IPS DF 6.9 (cell line): ENCODE results near the gene PLOD3.

Experiments used
- DNase-seq: peaks from one replicate; pipeline ENCODE4 v3.0.0-alpha.2; 2013; ENCODE audit warnings: low read depth, low spot score
- H3K27ac ChIP-seq: one replicate; pipeline ENCODE4 v1.5.1; 2013; ENCODE audit warnings: low read length, control low read depth
- H3K27me3 ChIP-seq: 2 replicates; pipeline ENCODE4 v1.6.1; 2013; ENCODE audit warnings: mild to moderate bottlenecking, low read length; ENCODE audit not compliant: control insufficient read depth, insufficient read depth
- H3K36me3 ChIP-seq: 2 replicates; pipeline ENCODE4 v1.6.1; 2013; ENCODE audit warnings: low read length; ENCODE audit not compliant: control insufficient read depth, insufficient read depth
- H3K4me1 ChIP-seq: 2 replicates; pipeline ENCODE4 v1.6.1; 2013; ENCODE audit warnings: low read length; ENCODE audit not compliant: control insufficient read depth, insufficient read depth
- H3K4me3 ChIP-seq: 2 replicates; pipeline ENCODE4 v1.5.1; 2013; ENCODE audit warnings: mild to moderate bottlenecking, low read length
- H3K9me3 ChIP-seq: 2 replicates; pipeline ENCODE4 v1.6.1; 2013; ENCODE audit warnings: low read length, inconsistent platforms; ENCODE audit not compliant: control insufficient read depth, insufficient read depth
- WGBS: extraction: QIAGEN DNeasy Blood & Tissue Kit; methylation state at CpG from one replicate; pipeline ENCODE4 v1.1.7; 2013; ENCODE audit warnings: mixed read lengths, missing lambda C conversion rate; ENCODE audit not compliant: insufficient read length, insufficient coverage; 5-methylcytosine and 5-hydroxymethylcytosine counted together

PLOD3 gene

DNA sequence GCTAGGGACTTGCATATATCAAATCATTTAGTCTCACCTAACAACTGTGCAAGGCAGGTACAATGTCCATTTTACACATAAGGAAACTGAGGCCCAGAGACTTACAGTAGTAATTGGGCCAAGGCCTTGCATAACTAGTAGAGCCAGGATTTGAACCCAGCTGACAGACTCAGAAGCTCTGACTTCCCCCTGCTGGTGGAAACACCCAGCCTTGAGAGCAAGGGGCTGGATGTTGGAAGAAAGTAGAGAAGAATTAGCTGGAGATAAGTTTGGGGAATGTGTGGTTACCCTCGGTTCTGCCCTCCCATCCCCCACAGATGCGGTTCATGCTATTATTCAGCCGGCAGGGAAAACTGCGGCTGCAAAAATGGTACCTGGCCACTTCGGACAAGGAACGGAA is 61.1 kb downstream of the PLOD3 start:
- DNase-seq = no peak
- Histone ChIP-seq H3K9me3 (no peaks in the 10 kb centered on the region), H3K4me3 (no peak overlapping the region), H3K27me3 (no peaks in the 10 kb centered on the region), H3K36me3 (0 out of 2 replicates have a peak, but pooled peaks cover 7% of the 10 kb centered on the region), H3K4me1 (peaks cover 13% of the 10 kb centered on the region), H3K27ac (no peak overlapping the region)
- no CpG with 5 or more reads among the region's 6 CpGs for WGBS
